HepG2 (cell line): ENCODE measurements around the gene SYT11. TPM values are rescaled to one million over a fixed set of nuclear protein-coding genes. Genes with fewer than 3 reads are reported as not detected.

ENCODE experiments used
- ARHGAP35 ChIP-seq: sonication (generic); formaldehyde crosslinking; IDR thresholded peaks from 2 replicates; pipeline ENCODE4 v1.9.0; 2022; ENCODE audit warnings: mild to moderate bottlenecking, inconsistent platforms, moderate library complexity, missing genetic modification reagents, borderline replicate concordance
- DNMT1 ChIP-seq: sonication (generic); formaldehyde crosslinking; IDR thresholded peaks from 2 replicates; pipeline ENCODE4 v1.5.1; 2020; ENCODE audit warnings: mild to moderate bottlenecking, missing genetic modification reagents
- GATA4 ChIP-seq: sonication (generic); IDR thresholded peaks from 2 replicates; pipeline ENCODE4 v1.6.1; 2016; ENCODE audit warnings: antibody characterized with exemption, low read depth, borderline replicate concordance
- HIVEP1 ChIP-seq: sonication (generic); formaldehyde crosslinking; IDR thresholded peaks from 2 replicates; pipeline ENCODE4 v1.4.0; 2020; ENCODE audit warnings: mild to moderate bottlenecking, missing genetic modification reagents
- HNRNPH1 ChIP-seq: fragments of 200-400 bp; formaldehyde crosslinking; optimal IDR thresholded peaks from 2 replicates; pipeline ENCODE3; 2017; ENCODE audit warnings: mild to moderate bottlenecking, low read depth, low read length
- NFE2 ChIP-seq: sonication (generic); formaldehyde crosslinking; IDR thresholded peaks from 2 replicates; pipeline ENCODE4 v1.4.0; 2020; ENCODE audit warnings: missing genetic modification reagents
- NKX3-1 ChIP-seq: sonication (generic); formaldehyde crosslinking; IDR thresholded peaks from 2 replicates; pipeline ENCODE4 v1.5.0; 2020; ENCODE audit warnings: missing genetic modification reagents
- PLRG1 ChIP-seq: fragments of 450-650 bp; conservative IDR thresholded peaks from 2 replicates; pipeline ENCODE4 v1.6.1; 2016
- PTBP1 ChIP-seq: fragments of 200-400 bp; formaldehyde crosslinking; IDR thresholded peaks from 2 replicates; pipeline ENCODE4 v1.6.1; 2018; ENCODE audit warnings: low read length, low read depth; ENCODE audit not compliant: poor library complexity, severe bottlenecking
- REXO4 ChIP-seq: sonication (generic); formaldehyde crosslinking; IDR thresholded peaks from 2 replicates; pipeline ENCODE4 v1.8.0; 2022; ENCODE audit warnings: missing genetic modification reagents, mild to moderate bottlenecking, borderline replicate concordance
- SAP130 ChIP-seq: IDR thresholded peaks from 2 replicates; pipeline ENCODE4 v1.6.1; 2016; ENCODE audit warnings: low read depth
- SATB2 ChIP-seq: sonication (generic); formaldehyde crosslinking; IDR thresholded peaks from 2 replicates; pipeline ENCODE4 v1.5.0; 2020; ENCODE audit warnings: missing genetic modification reagents
- SOX5 ChIP-seq: IDR thresholded peaks from 2 replicates; pipeline ENCODE4 v1.6.1; 2016; ENCODE audit warnings: borderline replicate concordance
- SOX6 ChIP-seq, 2 experiments: fragments of 450-650 bp in 1 of 2; sonication (generic) in 1 of 2; formaldehyde crosslinking in 1 of 2; IDR thresholded peaks; 2 replicates each; pipeline versions ENCODE4 v1.4.0 to v1.6.1; 2017 to 2020; ENCODE audit warnings: antibody characterized with exemption in 1 of 2, mild to moderate bottlenecking in 1 of 2, missing genetic modification reagents in 1 of 2
- ZFP82 ChIP-seq: sonication (generic); formaldehyde crosslinking; IDR thresholded peaks from 2 replicates; pipeline ENCODE4 v1.5.1; 2020; ENCODE audit warnings: mild to moderate bottlenecking, missing genetic modification reagents, borderline replicate concordance
- ZNF33B ChIP-seq: sonication (generic); formaldehyde crosslinking; IDR thresholded peaks from 2 replicates; pipeline ENCODE4 v1.5.1; 2020; ENCODE audit warnings: mild to moderate bottlenecking, missing genetic modification reagents
- ZNF772 ChIP-seq: sonication (generic); formaldehyde crosslinking; IDR thresholded peaks from 2 replicates; pipeline ENCODE4 v1.5.0; 2020; ENCODE audit warnings: mild to moderate bottlenecking, missing genetic modification reagents
- ZNF816 ChIP-seq: sonication (generic); formaldehyde crosslinking; IDR thresholded peaks from 2 replicates; pipeline ENCODE4 v1.8.0; 2022; ENCODE audit warnings: missing genetic modification reagents, mild to moderate bottlenecking, borderline replicate concordance
- polyA plus RNA-seq, 8 experiments: library from polyadenylated mRNA; depleted of rRNA in 3 of 8; stranded (reverse) in 7 of 8; unstranded in 1 of 8; fragments of >200 nt; fragmentation: Illumina TruSeq in 4 of 8; extraction: Trizol in 4 of 8; gene quantifications; 2 replicates each; pipeline versions ENCODE4 v1.2.1 to v1.2.3, GENCODE V29; 2011 to 2016; ENCODE audit warnings: low read depth in 4 of 8, missing spikeins in 1 of 8, mixed read lengths in 1 of 8; ENCODE audit not compliant: insufficient read depth in 1 of 8
- total RNA-seq, 5 experiments: library from RNA; depleted of rRNA; stranded (reverse); fragments of >200 nt; fragmentation: Illumina TruSeq; extraction: Trizol; gene quantifications; 2 replicates each; pipeline ENCODE4 v1.2.3, GENCODE V29; 2016; ENCODE audit warnings: low read depth in 1 of 5
- TF ChIP-seq, protein P1 (sequence below): sonication (generic); formaldehyde crosslinking; IDR thresholded peaks from 2 replicates; pipeline ENCODE4 v1.9.0; 2021; ENCODE audit warnings: missing genetic modification reagents, borderline replicate concordance
- TF ChIP-seq, protein P2 (sequence below): sonication (generic); formaldehyde crosslinking; conservative IDR thresholded peaks from 2 replicates; pipeline ENCODE4 v1.4.0; 2020; ENCODE audit warnings: missing genetic modification reagents
- TF ChIP-seq, protein P3 (sequence below): IDR thresholded peaks from 2 replicates; pipeline ENCODE4 v1.6.1; 2018; ENCODE audit warnings: missing genetic modification reagents
- TF ChIP-seq, protein P4 (sequence below): sonication (generic); formaldehyde crosslinking; IDR thresholded peaks from 2 replicates; pipeline ENCODE4 v1.8.1; 2023; ENCODE audit warnings: mild to moderate bottlenecking, missing genetic modification reagents, borderline replicate concordance
- TF ChIP-seq, protein P5 (sequence below): sonication (generic); formaldehyde crosslinking; IDR thresholded peaks from 2 replicates; pipeline ENCODE4 v1.5.0; 2020; ENCODE audit warnings: missing genetic modification reagents

The SYT11 gene
- total and polyA plus RNA-seq, 2 of the 13 experiments (the other 11 are each of a cell fraction or from before 2014, with no cell fraction given) = 0.22 to 0.59 TPM

DNA sequence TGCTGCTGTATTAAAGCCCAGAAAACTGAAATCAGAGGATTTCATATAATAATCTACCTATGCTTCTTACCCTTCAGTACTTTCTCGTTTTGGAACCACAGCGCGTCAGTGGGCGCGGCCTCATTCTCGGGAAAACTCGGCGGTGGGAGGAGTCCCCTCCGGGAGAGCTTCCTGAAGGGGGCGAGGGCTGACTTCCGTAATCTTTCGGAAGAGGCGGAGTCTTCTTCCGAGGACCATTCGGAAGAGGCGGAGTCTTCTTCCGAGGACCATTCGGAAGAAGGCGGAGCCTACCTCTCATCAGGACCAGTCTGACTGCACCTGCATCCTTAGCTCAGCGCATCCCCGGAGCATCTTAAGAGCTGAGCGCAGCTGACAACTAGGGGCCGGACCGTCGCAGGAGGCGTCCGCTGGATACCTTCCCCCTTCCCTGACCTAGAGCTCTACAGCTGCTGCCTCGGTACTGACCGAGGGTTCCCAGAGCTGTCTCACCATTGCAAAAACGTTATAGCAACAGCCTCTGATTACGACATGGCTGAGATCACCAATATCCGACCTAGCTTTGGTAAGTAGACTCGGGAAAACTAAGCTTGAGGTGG, at the start of gene SYT11 (continued):
- TF ChIP-seq, protein P1, sequence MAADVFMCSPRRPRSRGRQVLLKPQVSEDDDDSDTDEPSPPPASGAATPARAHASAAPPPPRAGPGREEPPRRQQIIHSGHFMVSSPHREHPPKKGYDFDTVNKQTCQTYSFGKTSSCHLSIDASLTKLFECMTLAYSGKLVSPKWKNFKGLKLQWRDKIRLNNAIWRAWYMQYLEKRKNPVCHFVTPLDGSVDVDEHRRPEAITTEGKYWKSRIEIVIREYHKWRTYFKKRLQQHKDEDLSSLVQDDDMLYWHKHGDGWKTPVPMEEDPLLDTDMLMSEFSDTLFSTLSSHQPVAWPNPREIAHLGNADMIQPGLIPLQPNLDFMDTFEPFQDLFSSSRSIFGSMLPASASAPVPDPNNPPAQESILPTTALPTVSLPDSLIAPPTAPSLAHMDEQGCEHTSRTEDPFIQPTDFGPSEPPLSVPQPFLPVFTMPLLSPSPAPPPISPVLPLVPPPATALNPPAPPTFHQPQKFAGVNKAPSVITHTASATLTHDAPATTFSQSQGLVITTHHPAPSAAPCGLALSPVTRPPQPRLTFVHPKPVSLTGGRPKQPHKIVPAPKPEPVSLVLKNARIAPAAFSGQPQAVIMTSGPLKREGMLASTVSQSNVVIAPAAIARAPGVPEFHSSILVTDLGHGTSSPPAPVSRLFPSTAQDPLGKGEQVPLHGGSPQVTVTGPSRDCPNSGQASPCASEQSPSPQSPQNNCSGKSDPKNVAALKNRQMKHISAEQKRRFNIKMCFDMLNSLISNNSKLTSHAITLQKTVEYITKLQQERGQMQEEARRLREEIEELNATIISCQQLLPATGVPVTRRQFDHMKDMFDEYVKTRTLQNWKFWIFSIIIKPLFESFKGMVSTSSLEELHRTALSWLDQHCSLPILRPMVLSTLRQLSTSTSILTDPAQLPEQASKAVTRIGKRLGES (CRISPR knock-in tag) = no peak
- TF ChIP-seq SOX5 (0 out of 2 replicates have a peak, but pooled peaks have one; percentile 32), HNRNPH1 (no peak), ZNF772 (CRISPR knock-in tag) (peak; percentile 50; the same call in 1 of the 2 replicates), ZNF33B (no peak), ARHGAP35 (CRISPR knock-in tag) (no peak), GATA4 (no peak), DNMT1 (CRISPR knock-in tag) (no peak), NFE2 (CRISPR knock-in tag) (no peak), ZFP82 (no peak), SATB2 (no peak), REXO4 (CRISPR knock-in tag) (no peak), NKX3-1 (no peak), SOX6 (IDR thresholded peaks at IDR 0.05) (no peak), SOX6 (CRISPR knock-in tag; IDR thresholded peaks at IDR 0.05) (no peak; the same call in 1 of the 2 replicates), HIVEP1 (CRISPR knock-in tag) (no peak), SAP130 (CRISPR knock-in tag) (peak; percentile 72), PLRG1 (no peak), ZNF816 (CRISPR knock-in tag) (no peak), PTBP1 (no peak)
- TF ChIP-seq, protein P2, sequence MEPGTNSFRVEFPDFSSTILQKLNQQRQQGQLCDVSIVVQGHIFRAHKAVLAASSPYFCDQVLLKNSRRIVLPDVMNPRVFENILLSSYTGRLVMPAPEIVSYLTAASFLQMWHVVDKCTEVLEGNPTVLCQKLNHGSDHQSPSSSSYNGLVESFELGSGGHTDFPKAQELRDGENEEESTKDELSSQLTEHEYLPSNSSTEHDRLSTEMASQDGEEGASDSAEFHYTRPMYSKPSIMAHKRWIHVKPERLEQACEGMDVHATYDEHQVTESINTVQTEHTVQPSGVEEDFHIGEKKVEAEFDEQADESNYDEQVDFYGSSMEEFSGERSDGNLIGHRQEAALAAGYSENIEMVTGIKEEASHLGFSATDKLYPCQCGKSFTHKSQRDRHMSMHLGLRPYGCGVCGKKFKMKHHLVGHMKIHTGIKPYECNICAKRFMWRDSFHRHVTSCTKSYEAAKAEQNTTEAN (CRISPR knock-in tag) = no peak
- TF ChIP-seq, protein P3, sequence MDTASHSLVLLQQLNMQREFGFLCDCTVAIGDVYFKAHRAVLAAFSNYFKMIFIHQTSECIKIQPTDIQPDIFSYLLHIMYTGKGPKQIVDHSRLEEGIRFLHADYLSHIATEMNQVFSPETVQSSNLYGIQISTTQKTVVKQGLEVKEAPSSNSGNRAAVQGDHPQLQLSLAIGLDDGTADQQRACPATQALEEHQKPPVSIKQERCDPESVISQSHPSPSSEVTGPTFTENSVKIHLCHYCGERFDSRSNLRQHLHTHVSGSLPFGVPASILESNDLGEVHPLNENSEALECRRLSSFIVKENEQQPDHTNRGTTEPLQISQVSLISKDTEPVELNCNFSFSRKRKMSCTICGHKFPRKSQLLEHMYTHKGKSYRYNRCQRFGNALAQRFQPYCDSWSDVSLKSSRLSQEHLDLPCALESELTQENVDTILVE (CRISPR knock-in tag) = peak; percentile 59; the same call in 1 of the 2 replicates
- TF ChIP-seq, protein P4, sequence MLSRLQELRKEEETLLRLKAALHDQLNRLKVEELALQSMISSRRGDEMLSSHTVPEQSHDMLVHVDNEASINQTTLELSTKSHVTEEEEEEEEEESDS = no peak
- TF ChIP-seq, protein P5, sequence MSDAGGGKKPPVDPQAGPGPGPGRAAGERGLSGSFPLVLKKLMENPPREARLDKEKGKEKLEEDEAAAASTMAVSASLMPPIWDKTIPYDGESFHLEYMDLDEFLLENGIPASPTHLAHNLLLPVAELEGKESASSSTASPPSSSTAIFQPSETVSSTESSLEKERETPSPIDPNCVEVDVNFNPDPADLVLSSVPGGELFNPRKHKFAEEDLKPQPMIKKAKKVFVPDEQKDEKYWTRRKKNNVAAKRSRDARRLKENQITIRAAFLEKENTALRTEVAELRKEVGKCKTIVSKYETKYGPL (CRISPR knock-in tag) = no peak
